Stromal cell of bone marrow (primary cell): ENCODE results near the gene PHACTR2.
"Not testable (repeated sequence)": the region's sequence is repeated elsewhere in the genome, so short reads cannot be mapped to it uniquely, and the experiment has no call there.

Experiments
- DNase-seq: peaks from one replicate; pipeline ENCODE4 v3.0.0-alpha.2; 2012; ENCODE audit warnings: low read depth

The PHACTR2 gene

GRCh38 chr6:143677891-143678791, at the start of gene PHACTR2:
PHACTR2 (plus strand) TSS chr6:143677965; CDS start chr6:143678164, 199 bp downstream.
- peak; percentile 66 for DNase-seq

GRCh38 chr6:143629104-143630080, 48.4 kb upstream of the PHACTR2 start:
- no peak for DNase-seq

GRCh38 chr6:143631196-143631595, 46.6 kb upstream of the PHACTR2 start:
- not testable (repeated sequence) for DNase-seq

GRCh38 chr6:143632894-143633293, 44.9 kb upstream of the PHACTR2 start:
- DNase-seq = no peak

- no peak for DNase-seq
These were observed 43.3 kb upstream of the PHACTR2 start for GRCh38 chr6:143634486-143634885.

- no peak for DNase-seq
These were observed 40.1 kb upstream of the PHACTR2 start for GRCh38 chr6:143637691-143638090.

- DNase-seq = no peak
These were observed 35.4 kb upstream of the PHACTR2 start for GRCh38 chr6:143642403-143642802.

- DNase-seq = no peak
These were observed 30.6 kb upstream of the PHACTR2 start for GRCh38 chr6:143647191-143647590.

- no peak for DNase-seq
These were observed 30.0 kb upstream of the PHACTR2 start for GRCh38 chr6:143647732-143648131.

- not testable (repeated sequence) for DNase-seq
These were observed 28.4 kb upstream of the PHACTR2 start for GRCh38 chr6:143649319-143649718.

GRCh38 chr6:143651328-143651727, 26.4 kb upstream of the PHACTR2 start:
- not testable (repeated sequence) for DNase-seq

- DNase-seq = no peak
These were observed 24.9 kb upstream of the PHACTR2 start for GRCh38 chr6:143652841-143653331.

GRCh38 chr6:143655541-143655940, 22.2 kb upstream of the PHACTR2 start:
- DNase-seq = no peak

- no peak for DNase-seq
These were observed 21.7 kb upstream of the PHACTR2 start for GRCh38 chr6:143656026-143656425.

- DNase-seq = no peak
These were observed 20.0 kb upstream of the PHACTR2 start for GRCh38 chr6:143657809-143658208.

- DNase-seq = not testable (repeated sequence)
These were observed 17.6 kb upstream of the PHACTR2 start for GRCh38 chr6:143660170-143660569.

- no peak for DNase-seq
These were observed 13.6 kb upstream of the PHACTR2 start for GRCh38 chr6:143664171-143664570.

GRCh38 chr6:143666007-143666406, 11.8 kb upstream of the PHACTR2 start:
- DNase-seq = not testable (repeated sequence)

GRCh38 chr6:143669483-143669882, 8.3 kb upstream of the PHACTR2 start:
- not testable (repeated sequence) for DNase-seq

GRCh38 chr6:143673669-143674068, 4.1 kb upstream of the PHACTR2 start:
- DNase-seq = peak; percentile 33

- DNase-seq = no peak
These were observed 3.0 kb upstream of the PHACTR2 start for GRCh38 chr6:143674483-143675381.
